HepG2 (cell line): ENCODE data around the gene OXLD1. TPM values are rescaled to one million over a fixed set of nuclear protein-coding genes. Genes with fewer than 3 reads are reported as not detected.

Source experiments
- ATAC-seq: fragments of 200-7000 bp; cut with Tn5 transposase; 3 replicates; pipeline ENCODE4 v1.9.1; 2020; ENCODE audit warnings: mild to moderate bottlenecking, moderate library complexity
- BruUV-seq: library from RNA; stranded (reverse); fragments of 400-500 nt; replicated peaks from 2 replicates; lab custom pipeline; 2021; lab: Mats Ljungman, UMichigan
- CTCF ChIA-PET: fragments of 300-600 bp; formaldehyde crosslinking; extraction: SDS; loops from one replicate; lab custom pipeline; 2021; ENCODE audit warnings: low total read pairs, inconsistent platforms, low intra/inter-chr PET ratio; lab: Yijun Ruan, JAX
- POLR2A ChIA-PET: fragments of 350-600 bp; sonication (Branson Sonifier 250); formaldehyde crosslinking; loops from one replicate; lab custom pipeline; 2020; ENCODE audit warnings: antibody characterized with exemption, inconsistent platforms; lab: Yijun Ruan, JAX
- DNase-seq: peaks from one replicate; pipeline ENCODE4 v3.0.0-alpha.2; 2015; ENCODE audit warnings: low spot score
- FAIRE-seq: peaks from 3 replicates; lab custom pipeline; 2011; peaks lifted over from hg19 to GRCh38; lab: Jason Lieb, UNC
- H2AFZ ChIP-seq: one replicate; pipeline ENCODE4 v1.6.1; 2011; ENCODE audit warnings: low read length, inconsistent platforms
- H3K27ac ChIP-seq: fragments of 300-600 bp; 3 replicates; pipeline ENCODE4 v1.8.0; 2011; ENCODE audit warnings: mixed run types, mild to moderate bottlenecking, mixed read lengths, low read length, inconsistent platforms; ENCODE audit not compliant: insufficient read depth; ENCODE audit errors: extremely low read length
- H3K27me3 ChIP-seq, 2 experiments: fragments of 200-600 bp in 1 of 2; 2 replicates in 1 of 2; 3 replicates in 1 of 2; pipeline versions ENCODE4 v1.6.0 to v1.8.0; 2011; ENCODE audit warnings: low read length in 2 of 2, mild to moderate bottlenecking in 2 of 2, moderate library complexity in 2 of 2, inconsistent platforms in 1 of 2; ENCODE audit not compliant: insufficient read depth in 2 of 2, control insufficient read depth in 1 of 2
- H3K36me3 ChIP-seq, 2 experiments: fragments of 200-600 bp in 1 of 2; replicated peaks in 1 of 2; 2 replicates in 1 of 2; 3 replicates in 1 of 2; pipeline versions ENCODE4 v1.5.1 to v1.8.0; 2011; ENCODE audit warnings: low read length in 2 of 2, inconsistent platforms in 1 of 2; ENCODE audit not compliant: insufficient read depth in 2 of 2, control insufficient read depth in 1 of 2
- H3K4me1 ChIP-seq: 2 replicates; pipeline ENCODE4 v1.5.1; 2012; ENCODE audit warnings: low read length, inconsistent platforms; ENCODE audit not compliant: insufficient read depth
- H3K4me2 ChIP-seq: 2 replicates; pipeline ENCODE4 v1.6.0; 2011; ENCODE audit warnings: low read depth, low read length, inconsistent platforms
- H3K4me3 ChIP-seq, 3 experiments: fragments of 200-600 bp in 1 of 3; sonication (generic), shearing (Covaris generic) in 1 of 3; replicated peaks in 1 of 3; 2 replicates each; pipeline ENCODE4 v1.5.1; 2011 to 2016; ENCODE audit warnings: low read length in 3 of 3, inconsistent platforms in 2 of 3, low read depth in 2 of 3, mild to moderate bottlenecking in 2 of 3, control low read depth in 1 of 3, mixed read lengths in 1 of 3; ENCODE audit not compliant: insufficient read depth in 1 of 3
- H3K79me2 ChIP-seq: one replicate; pipeline ENCODE4 v1.6.1; 2011; ENCODE audit warnings: low read length, inconsistent platforms; ENCODE audit not compliant: insufficient read depth
- H3K9ac ChIP-seq: 2 replicates; pipeline ENCODE4 v1.6.0; 2011; ENCODE audit warnings: mild to moderate bottlenecking, low read depth, low read length, inconsistent platforms; ENCODE audit not compliant: insufficient read depth
- H3K9me3 ChIP-seq: 2 replicates; pipeline ENCODE4 v1.5.1; 2012; ENCODE audit warnings: mild to moderate bottlenecking, low read length
- H4K20me1 ChIP-seq: 2 replicates; pipeline ENCODE4 v1.6.0; 2011; ENCODE audit warnings: inconsistent platforms, mild to moderate bottlenecking, low read length, moderate library complexity; ENCODE audit not compliant: insufficient read depth
- AGO2 ChIP-seq: fragments of 200-400 bp; formaldehyde crosslinking; optimal IDR thresholded peaks from 2 replicates; pipeline ENCODE3; 2017; ENCODE audit warnings: mild to moderate bottlenecking, low read depth, low read length, moderate library complexity
- HNRNPL ChIP-seq: fragments of 200-400 bp; formaldehyde crosslinking; IDR thresholded peaks from 2 replicates; pipeline ENCODE4 v1.6.1; 2017; ENCODE audit warnings: mild to moderate bottlenecking, low read depth, low read length
- PHF5A ChIP-seq: IDR thresholded peaks from one replicate; pipeline ENCODE4 v1.6.1; 2018; ENCODE audit warnings: low read depth, missing genetic modification reagents; ENCODE audit not compliant: unreplicated experiment
- RBFOX2 ChIP-seq: fragments of 200-400 bp; formaldehyde crosslinking; IDR thresholded peaks from 2 replicates; pipeline ENCODE4 v1.6.1; 2017; ENCODE audit warnings: low read depth, mild to moderate bottlenecking, low read length
- ZC3H13 ChIP-seq: sonication (generic); formaldehyde crosslinking; IDR thresholded peaks from 2 replicates; pipeline ENCODE4 v1.8.1; 2023; ENCODE audit warnings: mild to moderate bottlenecking, missing genetic modification reagents, moderate library complexity
- ZSCAN25 ChIP-seq: sonication (generic); formaldehyde crosslinking; IDR thresholded peaks from 2 replicates; pipeline ENCODE4 v1.8.0; 2022; ENCODE audit warnings: mild to moderate bottlenecking, missing genetic modification reagents
- WGBS: methylation state at CpG from one replicate; pipeline ENCODE4 v1.1.6; 2017; ENCODE audit warnings: low lambda C conversion rate; 5-methylcytosine and 5-hydroxymethylcytosine counted together
- in situ Hi-C: cut with HindIII; loops from 2 replicates; pipeline ENCODE4 v1.10.0; 2017; ENCODE audit warnings: low pct_unique_long_range_greater_than_20kb; ENCODE audit not compliant: extremely low pct_ligation_motif_present
- intact Hi-C: fragments of 100-400 bp; cut with micrococcal nuclease; formaldehyde crosslinking; loops from one replicate; pipeline ENCODE4 v1.10.0; 2022; ENCODE audit not compliant: unreplicated experiment
- polyA plus RNA-seq, 8 experiments: library from polyadenylated mRNA; depleted of rRNA in 3 of 8; stranded (reverse) in 7 of 8; unstranded in 1 of 8; fragments of >200 nt; fragmentation: Illumina TruSeq in 4 of 8; extraction: Trizol in 4 of 8; gene quantifications; 2 replicates each; pipeline versions ENCODE4 v1.2.1 to v1.2.3, GENCODE V29; 2011 to 2016; ENCODE audit warnings: low read depth in 4 of 8, missing spikeins in 1 of 8, mixed read lengths in 1 of 8; ENCODE audit not compliant: insufficient read depth in 1 of 8
- total RNA-seq, 5 experiments: library from RNA; depleted of rRNA; stranded (reverse); fragments of >200 nt; fragmentation: Illumina TruSeq; extraction: Trizol; gene quantifications; 2 replicates each; pipeline ENCODE4 v1.2.3, GENCODE V29; 2016; ENCODE audit warnings: low read depth in 1 of 5
- TF ChIP-seq, protein P1 (sequence below): sonication (generic); formaldehyde crosslinking; IDR thresholded peaks from 2 replicates; pipeline ENCODE4 v1.4.0; 2020; ENCODE audit warnings: mild to moderate bottlenecking, missing genetic modification reagents, borderline replicate concordance
- TF ChIP-seq, protein P2 (sequence below): sonication (generic); formaldehyde crosslinking; IDR thresholded peaks from 2 replicates; pipeline ENCODE4 v1.5.0; 2020; ENCODE audit warnings: mild to moderate bottlenecking, missing genetic modification reagents, borderline replicate concordance
- TF ChIP-seq, protein P3 (sequence below): IDR thresholded peaks from 2 replicates; pipeline ENCODE4 v1.6.1; 2016; ENCODE audit warnings: mild to moderate bottlenecking, missing biosample characterization, missing genetic modification reagents
- TF ChIP-seq, protein P4 (sequence below): sonication (generic); formaldehyde crosslinking; IDR thresholded peaks from 2 replicates; pipeline ENCODE4 v1.5.0; 2020; ENCODE audit warnings: mild to moderate bottlenecking, missing genetic modification reagents, moderate library complexity

The OXLD1 gene
- total and polyA plus RNA-seq, 2 of the 13 experiments (the other 11 are each of a cell fraction or from before 2014, with no cell fraction given) = 27.1 to 37.5 TPM

DNA sequence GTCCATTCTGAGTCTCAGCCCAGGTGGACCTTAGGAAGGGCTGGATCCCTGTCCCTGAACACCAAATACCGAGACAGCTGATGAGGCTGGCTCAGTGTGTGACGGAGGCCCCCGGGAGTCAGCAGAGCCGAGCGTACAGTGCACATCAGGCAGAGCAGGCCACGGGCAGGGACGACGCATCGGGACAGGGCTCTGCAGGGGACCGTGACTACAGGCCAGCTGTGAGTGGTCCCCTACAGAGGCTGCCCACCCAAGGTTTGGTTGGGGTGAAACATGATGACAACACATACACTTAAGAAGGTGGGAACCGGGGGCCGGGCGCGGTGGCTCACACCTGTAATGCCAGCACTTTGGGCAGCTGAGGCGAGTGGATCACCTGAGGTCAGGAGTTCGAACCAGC, 6.5 kb upstream of the OXLD1 start (continued):
- TF ChIP-seq, protein P1, sequence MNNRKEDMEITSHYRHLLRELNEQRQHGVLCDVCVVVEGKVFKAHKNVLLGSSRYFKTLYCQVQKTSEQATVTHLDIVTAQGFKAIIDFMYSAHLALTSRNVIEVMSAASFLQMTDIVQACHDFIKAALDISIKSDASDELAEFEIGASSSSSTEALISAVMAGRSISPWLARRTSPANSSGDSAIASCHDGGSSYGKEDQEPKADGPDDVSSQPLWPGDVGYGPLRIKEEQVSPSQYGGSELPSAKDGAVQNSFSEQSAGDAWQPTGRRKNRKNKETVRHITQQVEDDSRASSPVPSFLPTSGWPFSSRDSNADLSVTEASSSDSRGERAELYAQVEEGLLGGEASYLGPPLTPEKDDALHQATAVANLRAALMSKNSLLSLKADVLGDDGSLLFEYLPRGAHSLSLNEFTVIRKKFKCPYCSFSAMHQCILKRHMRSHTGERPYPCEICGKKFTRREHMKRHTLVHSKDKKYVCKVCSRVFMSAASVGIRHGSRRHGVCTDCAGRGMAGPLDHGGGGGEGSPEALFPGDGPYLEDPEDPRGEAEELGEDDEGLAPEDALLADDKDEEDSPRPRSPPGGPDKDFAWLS = no peak

DNA sequence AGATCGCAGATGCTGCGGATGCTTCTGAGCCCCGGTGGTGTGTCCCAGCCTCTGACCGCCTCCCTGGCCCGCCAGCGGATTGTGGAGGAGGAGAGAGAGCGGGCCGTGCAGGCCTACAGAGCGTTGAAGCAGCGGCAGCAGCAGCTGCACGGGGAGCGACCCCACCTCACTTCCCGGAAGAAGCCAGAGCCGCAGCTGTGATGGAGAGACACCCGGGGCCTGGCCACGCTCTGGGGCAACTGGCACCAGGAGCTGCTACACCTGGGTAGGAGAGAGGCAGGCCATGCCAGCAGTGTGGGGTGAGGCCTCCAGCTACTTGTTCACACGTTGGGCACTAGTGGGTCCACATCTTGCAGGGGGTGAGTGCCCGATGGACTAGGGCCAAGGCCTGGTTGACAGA, 6.1 kb upstream of the OXLD1 start:
- Histone ChIP-seq H2AFZ (no peak overlapping the region), H4K20me1 (no peaks in the 10 kb centered on the region), H3K4me2 (no peak overlapping the region), H3K27me3 (no peaks in the 10 kb centered on the region), H3K9ac (no peak overlapping the region), H3K79me2 (peaks cover 13% of the 10 kb centered on the region), H3K9me3 (no peaks in the 10 kb centered on the region), H3K4me1 (peaks cover 18% of the 10 kb centered on the region), H3K36me3 (peaks cover 33 to 55% of the 10 kb centered on the region in 2 experiments), H3K4me3 (no peak overlapping the region), H3K27ac (no peak overlapping the region)
- whole genome bisulfite sequencing = 93% methylated on average over 15 of the region's 18 CpGs
- intact Hi-C loops (no loop called here), in situ Hi-C loops (no loop called here)
- ATAC-seq (no peak), FAIRE-seq (no peak), DNase-seq (no peak)
- no TSS peak for BruUV-seq
- POLR2A ChIA-PET = interaction anchor here (2.1 to 3.9 kb wide), 2 partner anchors 11 to 30 kb away, joined by 8 to 26 read pairs; partner anchors contain the start of genes ARL16, HGS and MRPL12
- CTCF ChIA-PET = no interaction called here
- 0 out of 2 replicates have a peak, but pooled peaks have one; percentile 25 for TF ChIP-seq HNRNPL
- no peak for TF ChIP-seq ZSCAN25 (CRISPR knock-in tag)
- TF ChIP-seq, protein P2, sequence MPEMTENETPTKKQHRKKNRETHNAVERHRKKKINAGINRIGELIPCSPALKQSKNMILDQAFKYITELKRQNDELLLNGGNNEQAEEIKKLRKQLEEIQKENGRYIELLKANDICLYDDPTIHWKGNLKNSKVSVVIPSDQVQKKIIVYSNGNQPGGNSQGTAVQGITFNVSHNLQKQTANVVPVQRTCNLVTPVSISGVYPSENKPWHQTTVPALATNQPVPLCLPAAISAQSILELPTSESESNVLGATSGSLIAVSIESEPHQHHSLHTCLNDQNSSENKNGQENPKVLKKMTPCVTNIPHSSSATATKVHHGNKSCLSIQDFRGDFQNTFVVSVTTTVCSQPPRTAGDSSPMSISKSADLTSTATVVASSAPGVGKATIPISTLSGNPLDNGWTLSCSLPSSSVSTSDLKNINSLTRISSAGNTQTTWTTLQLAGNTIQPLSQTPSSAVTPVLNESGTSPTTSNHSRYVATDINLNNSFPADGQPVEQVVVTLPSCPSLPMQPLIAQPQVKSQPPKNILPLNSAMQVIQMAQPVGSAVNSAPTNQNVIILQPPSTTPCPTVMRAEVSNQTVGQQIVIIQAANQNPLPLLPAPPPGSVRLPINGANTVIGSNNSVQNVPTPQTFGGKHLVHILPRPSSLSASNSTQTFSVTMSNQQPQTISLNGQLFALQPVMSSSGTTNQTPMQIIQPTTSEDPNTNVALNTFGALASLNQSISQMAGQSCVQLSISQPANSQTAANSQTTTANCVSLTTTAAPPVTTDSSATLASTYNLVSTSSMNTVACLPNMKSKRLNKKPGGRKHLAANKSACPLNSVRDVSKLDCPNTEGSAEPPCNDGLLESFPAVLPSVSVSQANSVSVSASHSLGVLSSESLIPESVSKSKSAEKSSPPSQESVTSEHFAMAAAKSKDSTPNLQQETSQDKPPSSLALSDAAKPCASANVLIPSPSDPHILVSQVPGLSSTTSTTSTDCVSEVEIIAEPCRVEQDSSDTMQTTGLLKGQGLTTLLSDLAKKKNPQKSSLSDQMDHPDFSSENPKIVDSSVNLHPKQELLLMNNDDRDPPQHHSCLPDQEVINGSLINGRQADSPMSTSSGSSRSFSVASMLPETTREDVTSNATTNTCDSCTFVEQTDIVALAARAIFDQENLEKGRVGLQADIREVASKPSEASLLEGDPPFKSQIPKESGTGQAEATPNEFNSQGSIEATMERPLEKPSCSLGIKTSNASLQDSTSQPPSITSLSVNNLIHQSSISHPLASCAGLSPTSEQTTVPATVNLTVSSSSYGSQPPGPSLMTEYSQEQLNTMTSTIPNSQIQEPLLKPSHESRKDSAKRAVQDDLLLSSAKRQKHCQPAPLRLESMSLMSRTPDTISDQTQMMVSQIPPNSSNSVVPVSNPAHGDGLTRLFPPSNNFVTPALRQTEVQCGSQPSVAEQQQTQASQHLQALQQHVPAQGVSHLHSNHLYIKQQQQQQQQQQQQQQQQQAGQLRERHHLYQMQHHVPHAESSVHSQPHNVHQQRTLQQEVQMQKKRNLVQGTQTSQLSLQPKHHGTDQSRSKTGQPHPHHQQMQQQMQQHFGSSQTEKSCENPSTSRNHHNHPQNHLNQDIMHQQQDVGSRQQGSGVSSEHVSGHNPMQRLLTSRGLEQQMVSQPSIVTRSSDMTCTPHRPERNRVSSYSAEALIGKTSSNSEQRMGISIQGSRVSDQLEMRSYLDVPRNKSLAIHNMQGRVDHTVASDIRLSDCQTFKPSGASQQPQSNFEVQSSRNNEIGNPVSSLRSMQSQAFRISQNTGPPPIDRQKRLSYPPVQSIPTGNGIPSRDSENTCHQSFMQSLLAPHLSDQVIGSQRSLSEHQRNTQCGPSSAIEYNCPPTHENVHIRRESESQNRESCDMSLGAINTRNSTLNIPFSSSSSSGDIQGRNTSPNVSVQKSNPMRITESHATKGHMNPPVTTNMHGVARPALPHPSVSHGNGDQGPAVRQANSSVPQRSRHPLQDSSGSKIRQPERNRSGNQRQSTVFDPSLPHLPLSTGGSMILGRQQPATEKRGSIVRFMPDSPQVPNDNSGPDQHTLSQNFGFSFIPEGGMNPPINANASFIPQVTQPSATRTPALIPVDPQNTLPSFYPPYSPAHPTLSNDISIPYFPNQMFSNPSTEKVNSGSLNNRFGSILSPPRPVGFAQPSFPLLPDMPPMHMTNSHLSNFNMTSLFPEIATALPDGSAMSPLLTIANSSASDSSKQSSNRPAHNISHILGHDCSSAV (CRISPR knock-in tag) = no peak
- peak; percentile 82 for TF ChIP-seq AGO2
- TF ChIP-seq, protein P3, sequence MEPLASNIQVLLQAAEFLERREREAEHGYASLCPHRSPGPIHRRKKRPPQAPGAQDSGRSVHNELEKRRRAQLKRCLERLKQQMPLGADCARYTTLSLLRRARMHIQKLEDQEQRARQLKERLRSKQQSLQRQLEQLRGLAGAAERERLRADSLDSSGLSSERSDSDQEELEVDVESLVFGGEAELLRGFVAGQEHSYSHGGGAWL = no peak
- no peak for TF ChIP-seq ZC3H13 (CRISPR knock-in tag)
- TF ChIP-seq, protein P4, sequence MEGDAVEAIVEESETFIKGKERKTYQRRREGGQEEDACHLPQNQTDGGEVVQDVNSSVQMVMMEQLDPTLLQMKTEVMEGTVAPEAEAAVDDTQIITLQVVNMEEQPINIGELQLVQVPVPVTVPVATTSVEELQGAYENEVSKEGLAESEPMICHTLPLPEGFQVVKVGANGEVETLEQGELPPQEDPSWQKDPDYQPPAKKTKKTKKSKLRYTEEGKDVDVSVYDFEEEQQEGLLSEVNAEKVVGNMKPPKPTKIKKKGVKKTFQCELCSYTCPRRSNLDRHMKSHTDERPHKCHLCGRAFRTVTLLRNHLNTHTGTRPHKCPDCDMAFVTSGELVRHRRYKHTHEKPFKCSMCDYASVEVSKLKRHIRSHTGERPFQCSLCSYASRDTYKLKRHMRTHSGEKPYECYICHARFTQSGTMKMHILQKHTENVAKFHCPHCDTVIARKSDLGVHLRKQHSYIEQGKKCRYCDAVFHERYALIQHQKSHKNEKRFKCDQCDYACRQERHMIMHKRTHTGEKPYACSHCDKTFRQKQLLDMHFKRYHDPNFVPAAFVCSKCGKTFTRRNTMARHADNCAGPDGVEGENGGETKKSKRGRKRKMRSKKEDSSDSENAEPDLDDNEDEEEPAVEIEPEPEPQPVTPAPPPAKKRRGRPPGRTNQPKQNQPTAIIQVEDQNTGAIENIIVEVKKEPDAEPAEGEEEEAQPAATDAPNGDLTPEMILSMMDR (CRISPR knock-in tag) = no peak
- peak; percentile 72 for TF ChIP-seq RBFOX2
- TF ChIP-seq PHF5A (CRISPR knock-in tag) = no peak
